ENCODE measurements around the gene MEP1A. TPM values are rescaled to one million over a fixed set of nuclear protein-coding genes. Genes with fewer than 3 reads are reported as not detected.

MEP1A gene
- polyA plus RNA-seq, 12 donors: 0.45 to 66.0 TPM; not detected in 10

Other genes starting within 250 kb of the MEP1A start
- gene CYP39A1, start 140.6 kb upstream of the MEP1A start, polyA plus RNA-seq (ENCODE audit: insufficient read length in 12 of 12): 1 to 10 TPM in 10 of 12 donors, not detected in 2; 1.8 to 3.6 (median 2.3) TPM
- gene SLC25A27, start 140.4 kb upstream of the MEP1A start, polyA plus RNA-seq (ENCODE audit: insufficient read length in 12 of 12): 10 to 100 TPM in 10 of 12 donors, 1 to 10 TPM in 1, not detected in 1; 7.9 to 37.9 (median 21.3) TPM
- 1 to 10 TPM in 4 of 12 donors, under 1 TPM in 6, not detected in 2; 0.37 to 1.6 (median 0.80) TPM for gene TDRD6, start 105.5 kb upstream of the MEP1A start, polyA plus RNA-seq (ENCODE audit: insufficient read length in 12 of 12)
- 1 to 10 TPM in 7 of 12 donors, under 1 TPM in 3, not detected in 2; 0.80 to 3.4 (median 1.3) TPM for gene PLA2G7, start 58.0 kb upstream of the MEP1A start, polyA plus RNA-seq (ENCODE audit: insufficient read length in 12 of 12)
- gene ANKRD66, start 46.5 kb upstream of the MEP1A start, polyA plus RNA-seq (ENCODE audit: insufficient read length in 12 of 12): 1 to 10 TPM in 2 of 12 donors, under 1 TPM in 8, not detected in 2; 0.26 to 3.1 (median 0.61) TPM
- gene ADGRF5, start 128.5 kb downstream of the MEP1A start, polyA plus RNA-seq (ENCODE audit: insufficient read length in 12 of 12): 10 to 100 TPM in 11 of 12 donors, not detected in 1; 16.0 to 32.7 (median 26.6) TPM
- under 1 TPM in 9 of 12 donors, not detected in 3; 0.03 to 0.35 (median 0.19) TPM for gene ADGRF1, start 248.9 kb downstream of the MEP1A start, polyA plus RNA-seq (ENCODE audit: insufficient read length in 12 of 12)

Measured in muscle of arm (tissue), 12 donors.